ENCODE results near the gene THAP7. TPM values are rescaled to one million over a fixed set of nuclear protein-coding genes. Genes with fewer than 3 reads are reported as not detected.

Gene THAP7
- total RNA-seq, 1 experiment from 2014 or later: 23.5 TPM

DNA sequence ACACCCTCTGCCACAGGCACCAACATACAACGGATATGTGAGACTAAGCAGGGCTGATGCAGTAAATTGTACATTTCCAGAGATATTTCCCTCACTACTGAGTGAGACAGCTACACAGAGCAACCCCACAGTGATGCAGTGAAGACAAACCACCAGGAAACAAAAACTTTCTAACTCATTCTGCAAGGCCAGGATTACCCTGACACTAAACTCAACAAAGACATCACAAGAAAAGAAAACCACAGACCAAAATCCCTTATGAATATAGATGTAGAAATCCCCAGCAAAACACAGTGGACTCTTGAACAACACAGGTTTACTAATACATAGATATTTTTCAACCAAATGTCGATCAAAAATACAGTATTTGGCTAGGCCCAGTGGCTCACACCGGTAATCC lies 32.0 kb upstream of the THAP7 start:
- CTCF ChIA-PET: no interaction called here
- no peak overlapping the region for H3K4me3 ChIP-seq (ENCODE audit: low read depth in 2 of 2, low read length in 2 of 2)
- DNase-seq (ENCODE audit: low read depth, low spot score) (no peak), ATAC-seq (no peak)
- in situ Hi-C loops (cut with HindIII; ENCODE audit: low pct_unique_long_range_greater_than_20kb, low sequenced_read_pairs) (no loop called here), intact Hi-C loops (cut with micrococcal nuclease; ENCODE audit: unreplicated experiment) (no loop called here)
- H3K9me3 ChIP-seq (ENCODE audit: control insufficient read depth, insufficient read depth, low read depth, low read length): no peaks in the 10 kb centered on the region
- H3K27ac ChIP-seq (ENCODE audit: low read length): no peak overlapping the region
- no peaks in the 10 kb centered on the region for H3K36me3 ChIP-seq (ENCODE audit: control insufficient read depth, insufficient read depth, low read length)
- no peaks in the 10 kb centered on the region for H3K27me3 ChIP-seq (ENCODE audit: control insufficient read depth, insufficient read depth, low read length)
- BruUV-seq (replicated peaks): no TSS peak
- TF ChIP-seq, protein P1, sequence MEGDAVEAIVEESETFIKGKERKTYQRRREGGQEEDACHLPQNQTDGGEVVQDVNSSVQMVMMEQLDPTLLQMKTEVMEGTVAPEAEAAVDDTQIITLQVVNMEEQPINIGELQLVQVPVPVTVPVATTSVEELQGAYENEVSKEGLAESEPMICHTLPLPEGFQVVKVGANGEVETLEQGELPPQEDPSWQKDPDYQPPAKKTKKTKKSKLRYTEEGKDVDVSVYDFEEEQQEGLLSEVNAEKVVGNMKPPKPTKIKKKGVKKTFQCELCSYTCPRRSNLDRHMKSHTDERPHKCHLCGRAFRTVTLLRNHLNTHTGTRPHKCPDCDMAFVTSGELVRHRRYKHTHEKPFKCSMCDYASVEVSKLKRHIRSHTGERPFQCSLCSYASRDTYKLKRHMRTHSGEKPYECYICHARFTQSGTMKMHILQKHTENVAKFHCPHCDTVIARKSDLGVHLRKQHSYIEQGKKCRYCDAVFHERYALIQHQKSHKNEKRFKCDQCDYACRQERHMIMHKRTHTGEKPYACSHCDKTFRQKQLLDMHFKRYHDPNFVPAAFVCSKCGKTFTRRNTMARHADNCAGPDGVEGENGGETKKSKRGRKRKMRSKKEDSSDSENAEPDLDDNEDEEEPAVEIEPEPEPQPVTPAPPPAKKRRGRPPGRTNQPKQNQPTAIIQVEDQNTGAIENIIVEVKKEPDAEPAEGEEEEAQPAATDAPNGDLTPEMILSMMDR (IDR thresholded peaks at IDR 0.05): no peak
- TF ChIP-seq POLR2AphosphoS5 (IDR thresholded peaks at IDR 0.05; ENCODE audit: low read depth, low read length) (no peak), TCF7L2 (IDR thresholded peaks at IDR 0.05; ENCODE audit: low read depth, low read length) (no peak)
- TF ChIP-seq, protein P2, sequence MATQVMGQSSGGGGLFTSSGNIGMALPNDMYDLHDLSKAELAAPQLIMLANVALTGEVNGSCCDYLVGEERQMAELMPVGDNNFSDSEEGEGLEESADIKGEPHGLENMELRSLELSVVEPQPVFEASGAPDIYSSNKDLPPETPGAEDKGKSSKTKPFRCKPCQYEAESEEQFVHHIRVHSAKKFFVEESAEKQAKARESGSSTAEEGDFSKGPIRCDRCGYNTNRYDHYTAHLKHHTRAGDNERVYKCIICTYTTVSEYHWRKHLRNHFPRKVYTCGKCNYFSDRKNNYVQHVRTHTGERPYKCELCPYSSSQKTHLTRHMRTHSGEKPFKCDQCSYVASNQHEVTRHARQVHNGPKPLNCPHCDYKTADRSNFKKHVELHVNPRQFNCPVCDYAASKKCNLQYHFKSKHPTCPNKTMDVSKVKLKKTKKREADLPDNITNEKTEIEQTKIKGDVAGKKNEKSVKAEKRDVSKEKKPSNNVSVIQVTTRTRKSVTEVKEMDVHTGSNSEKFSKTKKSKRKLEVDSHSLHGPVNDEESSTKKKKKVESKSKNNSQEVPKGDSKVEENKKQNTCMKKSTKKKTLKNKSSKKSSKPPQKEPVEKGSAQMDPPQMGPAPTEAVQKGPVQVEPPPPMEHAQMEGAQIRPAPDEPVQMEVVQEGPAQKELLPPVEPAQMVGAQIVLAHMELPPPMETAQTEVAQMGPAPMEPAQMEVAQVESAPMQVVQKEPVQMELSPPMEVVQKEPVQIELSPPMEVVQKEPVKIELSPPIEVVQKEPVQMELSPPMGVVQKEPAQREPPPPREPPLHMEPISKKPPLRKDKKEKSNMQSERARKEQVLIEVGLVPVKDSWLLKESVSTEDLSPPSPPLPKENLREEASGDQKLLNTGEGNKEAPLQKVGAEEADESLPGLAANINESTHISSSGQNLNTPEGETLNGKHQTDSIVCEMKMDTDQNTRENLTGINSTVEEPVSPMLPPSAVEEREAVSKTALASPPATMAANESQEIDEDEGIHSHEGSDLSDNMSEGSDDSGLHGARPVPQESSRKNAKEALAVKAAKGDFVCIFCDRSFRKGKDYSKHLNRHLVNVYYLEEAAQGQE (IDR thresholded peaks at IDR 0.05; ENCODE audit: insufficient read depth in 1 of 2, low read depth in 2 of 2, low read length in 1 of 2): no peak
- no peaks in the 10 kb centered on the region for H3K4me1 ChIP-seq (ENCODE audit: control insufficient read depth, insufficient read depth, low read length)
- POLR2A ChIA-PET: no interaction called here

DNA sequence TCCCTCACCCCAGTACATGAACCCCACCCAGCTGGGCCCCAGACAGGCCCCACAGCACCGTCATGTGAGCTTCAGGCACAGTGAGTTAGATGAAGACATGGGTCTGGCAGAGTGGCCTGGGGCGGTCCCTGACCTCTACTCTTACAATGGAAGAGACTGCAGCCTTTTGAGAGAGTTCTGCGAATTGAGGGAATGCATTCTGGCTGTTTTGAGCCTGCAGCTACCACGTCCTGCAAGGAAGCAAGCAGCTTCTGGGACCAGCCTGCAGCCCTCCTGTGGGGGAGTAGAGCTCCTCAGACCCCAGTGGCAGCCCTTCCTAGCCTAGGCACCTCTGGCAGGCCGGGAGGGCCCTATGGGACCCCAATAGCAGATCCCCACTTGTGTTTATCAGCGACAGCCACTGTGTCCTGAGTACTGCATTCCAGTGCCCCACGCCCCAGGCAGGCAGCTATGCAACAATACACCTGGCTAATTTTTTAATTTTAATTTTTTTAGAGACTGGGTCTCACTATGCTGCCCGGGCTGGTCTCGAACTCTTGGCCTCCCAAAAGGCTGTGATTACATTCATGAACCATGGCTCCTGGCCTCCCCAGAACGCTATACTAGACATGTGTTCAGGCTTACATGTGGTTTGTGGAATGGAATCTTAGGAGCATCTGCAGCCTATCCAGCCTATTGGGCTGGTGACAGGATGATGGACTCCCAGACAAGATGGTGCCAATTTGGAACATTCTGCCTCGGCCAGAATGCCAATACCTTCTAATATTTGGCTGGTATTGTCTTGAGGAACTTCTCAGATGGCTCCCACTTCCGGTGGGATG lies 31.2 kb upstream of the THAP7 start:
- no TSS peak for BruUV-seq (replicated peaks)
- Histone ChIP-seq H3K4me3 (ENCODE audit: low read depth in 2 of 2, low read length in 2 of 2) (no peak overlapping the region), H3K9me3 (ENCODE audit: control insufficient read depth, insufficient read depth, low read depth, low read length) (no peaks in the 10 kb centered on the region), H3K27ac (ENCODE audit: low read length) (no peak overlapping the region), H3K27me3 (ENCODE audit: control insufficient read depth, insufficient read depth, low read length) (no peaks in the 10 kb centered on the region), H3K36me3 (ENCODE audit: control insufficient read depth, insufficient read depth, low read length) (no peaks in the 10 kb centered on the region), H3K4me1 (ENCODE audit: control insufficient read depth, insufficient read depth, low read length) (no peaks in the 10 kb centered on the region)
- ATAC-seq (no peak), DNase-seq (ENCODE audit: low read depth, low spot score) (no peak)
- intact Hi-C loops (cut with micrococcal nuclease; ENCODE audit: unreplicated experiment) (no loop called here), in situ Hi-C loops (cut with HindIII; ENCODE audit: low pct_unique_long_range_greater_than_20kb, low sequenced_read_pairs) (no loop called here)
- ChIA-PET POLR2A (no interaction called here), CTCF (no interaction called here)
- TF ChIP-seq POLR2AphosphoS5 (IDR thresholded peaks at IDR 0.05; ENCODE audit: low read depth, low read length) (no peak), SIN3A (IDR thresholded peaks at IDR 0.05; ENCODE audit: borderline replicate concordance, insufficient read depth, low read depth, low read length) (no peak), TCF7L2 (IDR thresholded peaks at IDR 0.05; ENCODE audit: low read depth, low read length) (no peak)
- TF ChIP-seq, protein P2 (IDR thresholded peaks at IDR 0.05; ENCODE audit: insufficient read depth in 1 of 2, low read depth in 2 of 2, low read length in 1 of 2): no peak
- TF ChIP-seq, protein P1 (IDR thresholded peaks at IDR 0.05): no peak

Data from Panc1 (cell line).